Brain microvascular endothelial cell (primary cell): Measurements from ENCODE around the gene KIF20B.

ENCODE experiments used
- DNase-seq: peaks from one replicate; pipeline ENCODE4 v3.0.0-alpha.2; 2020
- H3K27ac ChIP-seq: fragments of 250-450 bp; sonication (Bioruptor Pico); 2 replicates; pipeline ENCODE4 v1.5.1; 2020; ENCODE audit warnings: mild to moderate bottlenecking, moderate library complexity
- H3K27me3 ChIP-seq: fragments of 250-450 bp; sonication (Bioruptor Pico); replicated peaks from 2 replicates; pipeline ENCODE4 v1.5.1; 2020; ENCODE audit warnings: mild to moderate bottlenecking
- H3K36me3 ChIP-seq: fragments of 250-450 bp; sonication (Bioruptor Pico); replicated peaks from 2 replicates; pipeline ENCODE4 v1.5.1; 2020; ENCODE audit warnings: mild to moderate bottlenecking
- H3K4me3 ChIP-seq: 2 replicates; pipeline ENCODE4 v1.5.1; 2011; ENCODE audit warnings: low read depth, mild to moderate bottlenecking, control low read depth, low read length, moderate library complexity
- in situ Hi-C: cut with HindIII; loops from 2 replicates; pipeline ENCODE4 v1.10.0; 2017; ENCODE audit warnings: low sequenced_read_pairs, low pct_ligation_motif_present
- TF ChIP-seq, protein P1 (sequence below): IDR thresholded peaks from 2 replicates; pipeline ENCODE4 v1.5.1; 2011; ENCODE audit warnings: low read depth, mild to moderate bottlenecking, moderate library complexity, low read length, control low read depth, inconsistent platforms; ENCODE audit errors: missing control alignments

KIF20B gene

GRCh38 chr10:89771684-89772083 is 70.3 kb downstream of the KIF20B start:
- no peak overlapping the region for H3K27ac ChIP-seq
- H3K36me3 ChIP-seq, result no peaks in the 10 kb centered on the region
- H3K4me3 ChIP-seq, result no peak overlapping the region
- in situ Hi-C loops, result no loop called here
- TF ChIP-seq, protein P1, sequence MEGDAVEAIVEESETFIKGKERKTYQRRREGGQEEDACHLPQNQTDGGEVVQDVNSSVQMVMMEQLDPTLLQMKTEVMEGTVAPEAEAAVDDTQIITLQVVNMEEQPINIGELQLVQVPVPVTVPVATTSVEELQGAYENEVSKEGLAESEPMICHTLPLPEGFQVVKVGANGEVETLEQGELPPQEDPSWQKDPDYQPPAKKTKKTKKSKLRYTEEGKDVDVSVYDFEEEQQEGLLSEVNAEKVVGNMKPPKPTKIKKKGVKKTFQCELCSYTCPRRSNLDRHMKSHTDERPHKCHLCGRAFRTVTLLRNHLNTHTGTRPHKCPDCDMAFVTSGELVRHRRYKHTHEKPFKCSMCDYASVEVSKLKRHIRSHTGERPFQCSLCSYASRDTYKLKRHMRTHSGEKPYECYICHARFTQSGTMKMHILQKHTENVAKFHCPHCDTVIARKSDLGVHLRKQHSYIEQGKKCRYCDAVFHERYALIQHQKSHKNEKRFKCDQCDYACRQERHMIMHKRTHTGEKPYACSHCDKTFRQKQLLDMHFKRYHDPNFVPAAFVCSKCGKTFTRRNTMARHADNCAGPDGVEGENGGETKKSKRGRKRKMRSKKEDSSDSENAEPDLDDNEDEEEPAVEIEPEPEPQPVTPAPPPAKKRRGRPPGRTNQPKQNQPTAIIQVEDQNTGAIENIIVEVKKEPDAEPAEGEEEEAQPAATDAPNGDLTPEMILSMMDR, result no peak
- no peak for DNase-seq
- H3K27me3 ChIP-seq, result no peaks in the 10 kb centered on the region

- TF ChIP-seq, protein P1, result no peak
- no peak for DNase-seq
- no peaks in the 10 kb centered on the region for H3K36me3 ChIP-seq
- H3K27ac ChIP-seq, result no peak overlapping the region
- H3K4me3 ChIP-seq, result no peak overlapping the region
- in situ Hi-C loops, result no loop called here
- no peaks in the 10 kb centered on the region for H3K27me3 ChIP-seq
Measured at GRCh38 chr10:89773081-89773480, 71.7 kb downstream of the KIF20B start.

GRCh38 chr10:89776665-89777064 is 75.3 kb downstream of the KIF20B start:
- H3K36me3 ChIP-seq, result no peaks in the 10 kb centered on the region
- H3K27ac ChIP-seq, result no peak overlapping the region
- DNase-seq, result no peak
- TF ChIP-seq, protein P1, result no peak
- in situ Hi-C loops, result no loop called here
- no peak overlapping the region for H3K4me3 ChIP-seq
- no peaks in the 10 kb centered on the region for H3K27me3 ChIP-seq

- no peak overlapping the region for H3K4me3 ChIP-seq
- no peaks in the 10 kb centered on the region for H3K36me3 ChIP-seq
- in situ Hi-C loops, result no loop called here
- DNase-seq, result no peak
- no peak overlapping the region for H3K27ac ChIP-seq
- no peaks in the 10 kb centered on the region for H3K27me3 ChIP-seq
- TF ChIP-seq, protein P1, result no peak
Measured at GRCh38 chr10:89782470-89782869, 81.1 kb downstream of the KIF20B start.

DNA sequence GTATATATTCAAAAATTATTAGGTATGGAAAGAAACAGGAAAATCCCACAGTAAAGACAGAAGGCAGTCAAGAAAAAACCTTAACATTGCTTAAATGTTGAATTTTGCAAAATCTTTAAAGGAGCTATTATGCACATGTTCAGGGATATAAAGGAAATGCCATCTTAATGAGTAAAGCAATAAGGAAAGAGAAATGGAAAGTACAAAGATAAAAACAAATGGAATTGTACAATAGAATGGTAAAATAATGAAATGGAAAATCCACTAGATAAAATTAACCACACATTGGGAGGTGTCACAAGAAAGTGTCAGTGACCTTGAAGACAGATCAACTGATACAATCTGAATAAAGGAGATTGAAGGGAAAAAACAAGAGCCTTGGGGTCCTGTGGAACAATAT is 82.0 kb downstream of the KIF20B start:
- Histone ChIP-seq H3K27me3 (no peaks in the 10 kb centered on the region), H3K27ac (no peak overlapping the region), H3K36me3 (no peaks in the 10 kb centered on the region), H3K4me3 (no peak overlapping the region)
- TF ChIP-seq, protein P1, result no peak
- no peak for DNase-seq
- in situ Hi-C loops, result no loop called here

DNA sequence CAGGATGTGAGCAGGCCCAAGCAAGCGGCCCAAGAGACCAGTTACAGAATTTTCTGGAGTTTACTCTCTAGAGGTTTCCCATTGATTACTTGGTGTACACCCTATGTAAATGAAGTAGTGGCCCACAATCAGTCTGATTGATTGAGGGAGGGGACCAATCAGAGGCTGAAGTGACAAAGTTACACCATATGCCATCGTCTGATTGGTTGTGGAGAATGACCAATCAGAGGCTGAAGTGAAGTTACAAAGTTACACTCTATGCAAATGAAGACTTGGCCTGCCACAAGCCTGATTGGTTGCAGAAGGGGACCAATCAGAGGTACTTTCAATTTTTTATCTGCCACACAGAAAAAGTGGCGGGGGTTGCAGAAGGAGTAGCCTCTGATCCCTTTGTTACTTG is 83.7 kb downstream of the KIF20B start:
- DNase-seq, result no peak
- no peak overlapping the region for H3K27ac ChIP-seq
- H3K36me3 ChIP-seq, result no peaks in the 10 kb centered on the region
- TF ChIP-seq, protein P1, result no peak
- no peaks in the 10 kb centered on the region for H3K27me3 ChIP-seq
- in situ Hi-C loops, result no loop called here
- H3K4me3 ChIP-seq, result no peak overlapping the region
